ENCODE data around the gene SPATA1.

The SPATA1 gene

DNA sequence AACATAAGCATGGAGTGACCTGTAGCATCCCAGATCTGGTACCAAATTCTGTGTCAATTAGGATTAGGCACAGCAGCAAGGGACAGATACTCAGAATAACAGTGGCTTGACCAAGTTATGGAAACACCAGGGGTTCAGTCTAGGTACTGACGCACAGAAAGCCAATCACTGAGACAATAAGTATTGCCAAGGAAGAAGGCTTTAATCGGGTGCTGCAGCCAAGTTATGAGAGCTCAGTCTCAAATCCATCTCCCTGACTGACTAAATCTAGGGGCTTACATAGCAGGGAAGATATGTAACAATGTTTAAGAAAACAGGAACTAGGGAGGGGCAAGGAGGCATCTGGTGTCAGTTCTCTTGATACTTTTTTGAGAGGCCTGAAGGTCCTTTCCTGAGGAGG, 107.7 kb downstream of the SPATA1 start:
- Histone ChIP-seq H3K79me2 (ENCODE audit: insufficient read depth, low read depth) (no peaks in the 10 kb centered on the region), H3K36me3 (ENCODE audit: insufficient read depth) (no peaks in the 10 kb centered on the region), H3K4me2 (no peak overlapping the region), H3K4me3 (IDR thresholded peaks at IDR 0.05; ENCODE audit: insufficient read depth, low read depth, low read length) (no peak overlapping the region), H4K20me1 (ENCODE audit: insufficient read depth) (no peaks in the 10 kb centered on the region), H3K27me3 (ENCODE audit: insufficient read depth, low read depth) (no peaks in the 10 kb centered on the region), H3K27ac (no peak overlapping the region), H3K4me1 (ENCODE audit: low read depth, poor library complexity, severe bottlenecking) (peaks cover 13% of the 10 kb centered on the region), H2AFZ (ENCODE audit: low read depth) (no peak overlapping the region), H3K9ac (no peak overlapping the region)
- no peak for TF ChIP-seq CTCF (conservative IDR thresholded peaks at IDR 0.05; ENCODE audit: low read depth, low read length)

GRCh38 chr1:84615790-84616189, 109.6 kb downstream of the SPATA1 start:
- Histone ChIP-seq H3K27me3 (ENCODE audit: insufficient read depth, low read depth) (no peaks in the 10 kb centered on the region), H3K27ac (no peak overlapping the region), H3K4me2 (no peak overlapping the region), H2AFZ (ENCODE audit: low read depth) (no peak overlapping the region), H3K9ac (no peak overlapping the region), H4K20me1 (ENCODE audit: insufficient read depth) (no peaks in the 10 kb centered on the region), H3K4me1 (ENCODE audit: low read depth, poor library complexity, severe bottlenecking) (peaks cover 10% of the 10 kb centered on the region), H3K36me3 (ENCODE audit: insufficient read depth) (no peaks in the 10 kb centered on the region), H3K79me2 (ENCODE audit: insufficient read depth, low read depth) (no peaks in the 10 kb centered on the region), H3K4me3 (IDR thresholded peaks at IDR 0.05; ENCODE audit: insufficient read depth, low read depth, low read length) (no peak overlapping the region)
- no peak for TF ChIP-seq CTCF (conservative IDR thresholded peaks at IDR 0.05; ENCODE audit: low read depth, low read length)

Measured in KMS-11 (cell line).